ENCODE results near the gene COPB2. TPM values are rescaled to one million over a fixed set of nuclear protein-coding genes. Genes with fewer than 3 reads are reported as not detected.
A peak's percentile ranks its signal among the peaks of the same experiment; 100 is the strongest.

Gene COPB2
- total RNA-seq, result 10 to 100 TPM; 78.1 to 79.8 TPM
- polyA plus RNA-seq, result 10 to 100 TPM; 55.1 to 80.6 TPM

GRCh38 chr3:139389552-139390368 lies at the start of gene COPB2:
TSS of gene COPB2 (minus strand) at chr3:139389647. CDS start at chr3:139389550, 97 bp downstream.
- H3K27me3 Mint-ChIP-seq, result no peaks in the 10 kb centered on the region
- H3K4me1 ChIP-seq (ENCODE audit: insufficient read depth, low read length), result peaks cover 33% of the 10 kb centered on the region
- H3K27ac Mint-ChIP-seq, result peak within 1 kb of the TSS; percentile 96 to 100 (median 100)
- peaks cover 30 to 49% (median 41%) of the 10 kb centered on the region in 4 donors for H3K4me1 Mint-ChIP-seq
- H3K36me3 Mint-ChIP-seq, result peaks cover 0 to 14% of the 10 kb centered on the region in 2 donors
- H3K4me3 Mint-ChIP-seq, result peak within 1 kb of the TSS; percentile 92 to 99 (median 98)
- no peaks in the 10 kb centered on the region for H3K27me3 ChIP-seq (ENCODE audit: insufficient read depth, low read length)
- H3K9me3 ChIP-seq (ENCODE audit: control insufficient read depth in 1 of 2, low read length in 2 of 2), result no peaks in the 10 kb centered on the region
- DNase-seq, result peak; percentile 91 to 94 (median 92)
- H3K36me3 ChIP-seq (ENCODE audit: insufficient read depth, low read length), result no peaks in the 10 kb centered on the region
- peak within 1 kb of the TSS; percentile 93 for H3K27ac ChIP-seq (ENCODE audit: low read depth, low read length)
- ChIA-PET CTCF (ENCODE audit: partially characterized antibody) (interaction anchor here (1.1 to 1.4 kb wide), 3 partner anchors 26 to 466 kb away, joined by 3 read pairs; no protein-coding TSS in a partner anchor), POLR2A (ENCODE audit: partially characterized antibody) (interaction anchor here (0.7 to 1.9 kb wide), 6 partner anchors 10 to 796 kb away, joined by 3 to 13 read pairs (median 3); partner anchors contain the start of genes CEP70 and MRPS22)
- intact Hi-C loops (cut with micrococcal nuclease), result loop anchor here (1.0 to 10.0 kb wide), 3 partner anchors 46 to 797 kb away; partner anchors contain the start of genes CEP70 and NMNAT3
- H3K4me3 ChIP-seq (ENCODE audit: low read length in 2 of 2), result peak within 1 kb of the TSS; percentile 92 to 97
- H3K9me3 Mint-ChIP-seq, result no peaks in the 10 kb centered on the region

GRCh38 chr3:139434764-139435307 lies 45.4 kb upstream of the COPB2 start:
- Mint-ChIP-seq H3K27me3 (peaks cover 0 to 2% of the 10 kb centered on the region in 2 donors), H3K4me3 (no peak overlapping the region), H3K4me1 (no peaks in the 10 kb centered on the region), H3K9me3 (peaks cover 0 to 2% (median 0%) of the 10 kb centered on the region in 8 donors), H3K27ac (no peak overlapping the region), H3K36me3 (peaks cover 7 to 8% of the 10 kb centered on the region in 2 donors)
- POLR2A ChIA-PET (ENCODE audit: partially characterized antibody), result no interaction called here
- DNase-seq, result no peak
- H3K27ac ChIP-seq (ENCODE audit: low read depth, low read length), result no peak overlapping the region
- CTCF ChIA-PET (ENCODE audit: partially characterized antibody), result no interaction called here
- no peaks in the 10 kb centered on the region for H3K9me3 ChIP-seq (ENCODE audit: control insufficient read depth in 1 of 2, low read length in 2 of 2)
- no peak overlapping the region for H3K4me3 ChIP-seq (ENCODE audit: low read length in 2 of 2)
- H3K27me3 ChIP-seq (ENCODE audit: insufficient read depth, low read length), result no peaks in the 10 kb centered on the region
- H3K4me1 ChIP-seq (ENCODE audit: insufficient read depth, low read length), result no peaks in the 10 kb centered on the region
- intact Hi-C loops (cut with micrococcal nuclease), result no loop called here
- H3K36me3 ChIP-seq (ENCODE audit: insufficient read depth, low read length), result no peaks in the 10 kb centered on the region

- H3K27me3 Mint-ChIP-seq, result peaks cover 0 to 2% of the 10 kb centered on the region in 2 donors
- H3K36me3 Mint-ChIP-seq, result peaks cover 7 to 8% of the 10 kb centered on the region in 2 donors
These were observed 44.8 kb upstream of the COPB2 start for GRCh38 chr3:139434228-139434627.

GRCh38 chr3:139433089-139433488 lies 43.6 kb upstream of the COPB2 start:
- no peaks in the 10 kb centered on the region for H3K9me3 ChIP-seq (ENCODE audit: control insufficient read depth in 1 of 2, low read length in 2 of 2)
- POLR2A ChIA-PET (ENCODE audit: partially characterized antibody), result no interaction called here
- DNase-seq, result no peak
- no peak overlapping the region for H3K4me3 ChIP-seq (ENCODE audit: low read length in 2 of 2)
- no peaks in the 10 kb centered on the region for H3K4me1 Mint-ChIP-seq
- H3K4me3 Mint-ChIP-seq, result no peak overlapping the region
- no peaks in the 10 kb centered on the region for H3K27me3 ChIP-seq (ENCODE audit: insufficient read depth, low read length)
- H3K27me3 Mint-ChIP-seq, result no peaks in the 10 kb centered on the region
- intact Hi-C loops (cut with micrococcal nuclease), result no loop called here
- peaks cover 7 to 8% of the 10 kb centered on the region in 2 donors for H3K36me3 Mint-ChIP-seq
- H3K4me1 ChIP-seq (ENCODE audit: insufficient read depth, low read length), result no peaks in the 10 kb centered on the region
- no peaks in the 10 kb centered on the region for H3K36me3 ChIP-seq (ENCODE audit: insufficient read depth, low read length)
- H3K27ac ChIP-seq (ENCODE audit: low read depth, low read length), result no peak overlapping the region
- CTCF ChIA-PET (ENCODE audit: partially characterized antibody), result no interaction called here
- peaks cover 0 to 2% (median 0%) of the 10 kb centered on the region in 8 donors for H3K9me3 Mint-ChIP-seq
- H3K27ac Mint-ChIP-seq, result no peak overlapping the region

More at GRCh38 chr3:139434228-139434627, 44.8 kb upstream of the COPB2 start:
- no peaks in the 10 kb centered on the region for H3K4me1 Mint-ChIP-seq
- H3K9me3 Mint-ChIP-seq, result peaks cover 0 to 2% (median 0%) of the 10 kb centered on the region in 8 donors
- no peak for DNase-seq
- intact Hi-C loops (cut with micrococcal nuclease), result no loop called here
- H3K27ac Mint-ChIP-seq, result no peak overlapping the region
- no peaks in the 10 kb centered on the region for H3K36me3 ChIP-seq (ENCODE audit: insufficient read depth, low read length)
- no peak overlapping the region for H3K4me3 ChIP-seq (ENCODE audit: low read length in 2 of 2)
- H3K4me3 Mint-ChIP-seq, result no peak overlapping the region
- no peak overlapping the region for H3K27ac ChIP-seq (ENCODE audit: low read depth, low read length)
- H3K4me1 ChIP-seq (ENCODE audit: insufficient read depth, low read length), result no peaks in the 10 kb centered on the region
- no peaks in the 10 kb centered on the region for H3K9me3 ChIP-seq (ENCODE audit: control insufficient read depth in 1 of 2, low read length in 2 of 2)
- H3K27me3 ChIP-seq (ENCODE audit: insufficient read depth, low read length), result no peaks in the 10 kb centered on the region
- ChIA-PET CTCF (ENCODE audit: partially characterized antibody) (no interaction called here), POLR2A (ENCODE audit: partially characterized antibody) (no interaction called here)

- Mint-ChIP-seq H3K4me3 (no peak overlapping the region), H3K27me3 (no peaks in the 10 kb centered on the region), H3K27ac (no peak overlapping the region), H3K4me1 (peaks cover 0 to 3% (median 0%) of the 10 kb centered on the region in 4 donors), H3K9me3 (peaks cover 0 to 2% (median 0%) of the 10 kb centered on the region in 8 donors), H3K36me3 (peaks cover 7 to 8% of the 10 kb centered on the region in 2 donors)
- POLR2A ChIA-PET (ENCODE audit: partially characterized antibody), result no interaction called here
- intact Hi-C loops (cut with micrococcal nuclease), result no loop called here
- DNase-seq, result no peak
- Histone ChIP-seq H3K9me3 (ENCODE audit: control insufficient read depth in 1 of 2, low read length in 2 of 2) (no peaks in the 10 kb centered on the region), H3K4me1 (ENCODE audit: insufficient read depth, low read length) (no peaks in the 10 kb centered on the region), H3K27ac (ENCODE audit: low read depth, low read length) (no peak overlapping the region), H3K36me3 (ENCODE audit: insufficient read depth, low read length) (no peaks in the 10 kb centered on the region), H3K27me3 (ENCODE audit: insufficient read depth, low read length) (no peaks in the 10 kb centered on the region), H3K4me3 (ENCODE audit: low read length in 2 of 2) (no peak overlapping the region)
- CTCF ChIA-PET (ENCODE audit: partially characterized antibody), result no interaction called here
These were observed 41.0 kb upstream of the COPB2 start for GRCh38 chr3:139430493-139430892.

GRCh38 chr3:139427283-139428060 lies 38.0 kb upstream of the COPB2 start:
- H3K9me3 ChIP-seq (ENCODE audit: control insufficient read depth in 1 of 2, low read length in 2 of 2), result no peaks in the 10 kb centered on the region
- no peaks in the 10 kb centered on the region for H3K27me3 Mint-ChIP-seq
- H3K36me3 ChIP-seq (ENCODE audit: insufficient read depth, low read length), result no peaks in the 10 kb centered on the region
- H3K27ac ChIP-seq (ENCODE audit: low read depth, low read length), result no peak overlapping the region
- H3K36me3 Mint-ChIP-seq, result peaks cover 12 to 13% of the 10 kb centered on the region in 2 donors
- H3K9me3 Mint-ChIP-seq, result peaks cover 0 to 2% (median 0%) of the 10 kb centered on the region in 8 donors
- intact Hi-C loops (cut with micrococcal nuclease), result loop anchor here (5.0 kb wide), 1 partner anchor 1680 kb away; no protein-coding TSS in a partner anchor
- CTCF ChIA-PET (ENCODE audit: partially characterized antibody), result interaction anchor here (0.8 to 1.8 kb wide), 9 partner anchors 9 to 1437 kb away, joined by 3 to 9 read pairs (median 3); no protein-coding TSS in a partner anchor
- no peaks in the 10 kb centered on the region for H3K27me3 ChIP-seq (ENCODE audit: insufficient read depth, low read length)
- no peak overlapping the region for H3K27ac Mint-ChIP-seq
- POLR2A ChIA-PET (ENCODE audit: partially characterized antibody), result no interaction called here
- H3K4me3 ChIP-seq (ENCODE audit: low read length in 2 of 2), result no peak overlapping the region
- no peak overlapping the region for H3K4me3 Mint-ChIP-seq
- H3K4me1 ChIP-seq (ENCODE audit: insufficient read depth, low read length), result no peaks in the 10 kb centered on the region
- peaks cover 0 to 3% (median 0%) of the 10 kb centered on the region in 4 donors for H3K4me1 Mint-ChIP-seq
- DNase-seq, result peak in 4 of 5 donors; percentile 35 to 38 (median 36)

Data from CD4-positive, alpha-beta memory T cell (primary cell).